Nephron (organoid): Measurements from ENCODE around the gene VWA5B1.

Source experiments
- H3K27ac Mint-ChIP-seq, 3 experiments: 2 replicates each; pipeline ENCODE4 v1.8.0; 2020; ENCODE audit warnings: mixed read lengths in 3 of 3, mild to moderate bottlenecking in 2 of 3, moderate library complexity in 1 of 3
- H3K27me3 Mint-ChIP-seq: 2 replicates; pipeline ENCODE4 v1.8.0; 2021; ENCODE audit warnings: low read depth, mild to moderate bottlenecking, moderate library complexity, mixed read lengths
- H3K36me3 Mint-ChIP-seq: 2 replicates; pipeline ENCODE4 v1.8.0; 2020; ENCODE audit warnings: low read depth, mixed read lengths
- H3K4me1 Mint-ChIP-seq: 2 replicates; pipeline ENCODE4 v1.8.0; 2020; ENCODE audit warnings: mixed read lengths
- H3K4me3 Mint-ChIP-seq, 3 experiments: 2 replicates each; pipeline ENCODE4 v1.8.0; 2020; ENCODE audit warnings: mild to moderate bottlenecking in 3 of 3, mixed read lengths in 3 of 3, moderate library complexity in 2 of 3
- H3K9me3 Mint-ChIP-seq: 2 replicates; pipeline ENCODE4 v1.8.0; 2020; ENCODE audit warnings: mixed read lengths
- CTCF ChIP-seq, 3 experiments: fragments of 200-600 bp; sonication (generic); IDR thresholded peaks; one replicate each; pipeline ENCODE4 v1.5.0; 2021; ENCODE audit warnings: antibody characterized with exemption in 3 of 3; ENCODE audit not compliant: unreplicated experiment in 3 of 3

Gene VWA5B1

GRCh38 chr1:20312818-20313217 lies 22.1 kb downstream of the VWA5B1 start:
- no peaks in the 10 kb centered on the region for H3K36me3 Mint-ChIP-seq
- no peak for TF ChIP-seq CTCF (IDR thresholded peaks at IDR 0.05; ENCODE audit: unreplicated experiment in 3 of 3)
- no peak overlapping the region for H3K4me3 Mint-ChIP-seq
- H3K9me3 Mint-ChIP-seq: no peaks in the 10 kb centered on the region
- H3K4me1 Mint-ChIP-seq: no peaks in the 10 kb centered on the region
- H3K27ac Mint-ChIP-seq: no peak overlapping the region
- H3K27me3 Mint-ChIP-seq: peaks cover 32% of the 10 kb centered on the region

GRCh38 chr1:20317471-20317870 lies 26.8 kb downstream of the VWA5B1 start:
- H3K4me1 Mint-ChIP-seq: peaks cover 17% of the 10 kb centered on the region
- H3K4me3 Mint-ChIP-seq: no peak overlapping the region
- H3K9me3 Mint-ChIP-seq: no peaks in the 10 kb centered on the region
- no peaks in the 10 kb centered on the region for H3K36me3 Mint-ChIP-seq
- no peak for TF ChIP-seq CTCF (IDR thresholded peaks at IDR 0.05; ENCODE audit: unreplicated experiment in 3 of 3)
- no peak overlapping the region for H3K27ac Mint-ChIP-seq
- H3K27me3 Mint-ChIP-seq: peaks cover 37% of the 10 kb centered on the region

GRCh38 chr1:20318521-20318920 lies 27.8 kb downstream of the VWA5B1 start:
- no peak overlapping the region for H3K4me3 Mint-ChIP-seq

GRCh38 chr1:20318971-20319370 lies 28.3 kb downstream of the VWA5B1 start:
- no peaks in the 10 kb centered on the region for H3K36me3 Mint-ChIP-seq
- peaks cover 21% of the 10 kb centered on the region for H3K4me1 Mint-ChIP-seq
- TF ChIP-seq CTCF (IDR thresholded peaks at IDR 0.05; ENCODE audit: unreplicated experiment in 3 of 3): no peak

More at GRCh38 chr1:20318521-20318920, 27.8 kb downstream of the VWA5B1 start:
- peaks cover 21% of the 10 kb centered on the region for H3K4me1 Mint-ChIP-seq
- peaks cover 38% of the 10 kb centered on the region for H3K27me3 Mint-ChIP-seq
- H3K9me3 Mint-ChIP-seq: no peaks in the 10 kb centered on the region
- no peak overlapping the region for H3K27ac Mint-ChIP-seq
- no peak for TF ChIP-seq CTCF (IDR thresholded peaks at IDR 0.05; ENCODE audit: unreplicated experiment in 3 of 3)
- H3K36me3 Mint-ChIP-seq: no peaks in the 10 kb centered on the region

GRCh38 chr1:20319456-20320220 lies 29.0 kb downstream of the VWA5B1 start:
- Mint-ChIP-seq H3K4me3 (no peak overlapping the region), H3K27ac (no peak overlapping the region), H3K27me3 (peaks cover 34% of the 10 kb centered on the region), H3K4me1 (peaks cover 21% of the 10 kb centered on the region), H3K36me3 (no peaks in the 10 kb centered on the region), H3K9me3 (no peaks in the 10 kb centered on the region)
- TF ChIP-seq CTCF (IDR thresholded peaks at IDR 0.05; ENCODE audit: unreplicated experiment in 3 of 3): no peak

More at GRCh38 chr1:20318971-20319370, 28.3 kb downstream of the VWA5B1 start:
- H3K27me3 Mint-ChIP-seq: peaks cover 34% of the 10 kb centered on the region
- H3K4me3 Mint-ChIP-seq: no peak overlapping the region
- H3K9me3 Mint-ChIP-seq: no peaks in the 10 kb centered on the region
- no peak overlapping the region for H3K27ac Mint-ChIP-seq

GRCh38 chr1:20320704-20321103 lies 30.0 kb downstream of the VWA5B1 start:
- Mint-ChIP-seq H3K27ac (no peak overlapping the region), H3K9me3 (no peaks in the 10 kb centered on the region), H3K4me3 (no peak overlapping the region), H3K4me1 (peaks cover 29% of the 10 kb centered on the region), H3K27me3 (peaks cover 36% of the 10 kb centered on the region), H3K36me3 (no peaks in the 10 kb centered on the region)
- TF ChIP-seq CTCF (IDR thresholded peaks at IDR 0.05; ENCODE audit: unreplicated experiment in 3 of 3): no peak
